GM23338 (cell line): ENCODE data around the gene SLC6A1.

Experiments used
- CTCF ChIP-seq, 2 experiments: fragments of 200-600 bp in 1 of 2; sonication (generic) in 1 of 2; conservative IDR thresholded peaks; 2 replicates each; pipeline versions ENCODE4 v1.5.1 to v1.6.1; 2016 to 2017; ENCODE audit warnings: antibody characterized with exemption in 2 of 2, low read depth in 2 of 2, mild to moderate bottlenecking in 2 of 2, moderate library complexity in 1 of 2
- EZH2 ChIP-seq: fragments of 200-600 bp; sonication (generic); IDR thresholded peaks from one replicate; pipeline ENCODE4 v1.8.0; 2017; ENCODE audit warnings: antibody characterized with exemption, mild to moderate bottlenecking, low read depth; ENCODE audit not compliant: unreplicated experiment
- NANOG ChIP-seq: IDR thresholded peaks from 2 replicates; pipeline ENCODE4 v1.6.1; 2016; ENCODE audit warnings: antibody characterized with exemption, borderline replicate concordance
- POLR2AphosphoS5 ChIP-seq: IDR thresholded peaks from 2 replicates; pipeline ENCODE4 v1.6.1; 2016; ENCODE audit warnings: antibody characterized with exemption, low read depth

DNA sequence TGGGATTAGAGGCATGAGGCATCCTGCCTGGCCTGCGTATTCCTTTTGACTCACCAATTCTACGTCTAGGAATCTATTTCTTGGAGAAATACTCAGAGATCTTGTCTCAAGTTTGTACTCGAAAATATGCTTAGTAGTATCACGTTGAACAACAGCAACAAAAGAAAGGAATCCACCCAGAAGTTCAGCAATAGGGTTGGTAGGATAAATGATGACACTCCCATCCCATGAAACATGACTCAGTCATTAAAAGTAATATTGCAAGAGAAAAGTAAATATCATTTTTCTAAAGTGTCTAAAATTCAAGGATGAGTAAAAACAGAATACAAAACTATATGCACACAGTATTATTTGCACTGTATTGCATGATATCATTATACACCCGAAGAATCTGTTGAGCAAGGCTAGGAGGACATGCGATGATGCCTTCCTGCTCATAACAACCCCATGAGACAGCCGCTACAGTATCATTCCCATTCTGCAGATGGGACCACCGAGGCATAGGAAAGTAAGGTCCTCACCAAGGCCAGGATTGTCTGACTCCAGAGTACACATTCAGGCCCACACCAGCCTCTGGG, 61.5 kb downstream of the SLC6A1 start:
- no peak for TF ChIP-seq EZH2
- no peak for TF ChIP-seq CTCF (conservative IDR thresholded peaks at IDR 0.05; ENCODE audit: low read depth in 2 of 2)
- no peak for TF ChIP-seq NANOG
- no peak for TF ChIP-seq POLR2AphosphoS5
